ENCODE results near the gene EXOC6B. TPM values are rescaled to one million over a fixed set of nuclear protein-coding genes. Genes with fewer than 3 reads are reported as not detected.

EXOC6B gene
- total RNA-seq, 2 donors from 2014 or later = 51.3 to 68.9 TPM

- no peak for TF ChIP-seq CTCF (conservative IDR thresholded peaks at IDR 0.05)
- no peak overlapping the region for H3K27ac Mint-ChIP-seq
- no peak overlapping the region for H3K4me3 Mint-ChIP-seq
- H3K9me3 Mint-ChIP-seq = no peaks in the 10 kb centered on the region
- no peaks in the 10 kb centered on the region for H3K27me3 Mint-ChIP-seq (ENCODE audit: insufficient read depth)
- H3K4me3 ChIP-seq (ENCODE audit: low read length) = no peak overlapping the region
- H3K27me3 ChIP-seq (ENCODE audit: control insufficient read depth, insufficient read depth, low read length, poor library complexity, severe bottlenecking) = no peaks in the 10 kb centered on the region
- no peaks in the 10 kb centered on the region for H3K9me3 ChIP-seq (ENCODE audit: control insufficient read depth, low read length)
- H3K4me1 Mint-ChIP-seq = peaks cover 12% of the 10 kb centered on the region
- DNase-seq = no peak
- 79 to 93% methylated on average over 2 to 4 of the region's 4 CpGs for WGBS, 2 experiments (ENCODE audit: insufficient coverage in 1 of 2, insufficient read length in 1 of 2)
- H3K4me1 ChIP-seq (ENCODE audit: control insufficient read depth, insufficient read depth, low read length) = peaks cover 9% of the 10 kb centered on the region
- H3K27ac ChIP-seq (ENCODE audit: low read depth, low read length) = no peak overlapping the region
- no peak overlapping the region for H3K9ac ChIP-seq (ENCODE audit: extremely low read depth, low read length, poor library complexity, severe bottlenecking)
- peaks cover 30% of the 10 kb centered on the region for H3K36me3 Mint-ChIP-seq (ENCODE audit: low read depth)
- peaks cover 36% of the 10 kb centered on the region for H3K36me3 ChIP-seq (ENCODE audit: control insufficient read depth, insufficient read depth, low read length)
These were observed 650.2 kb downstream of the EXOC6B start for GRCh38 chr2:72175636-72176035.

GRCh38 chr2:72173640-72174321, 652.1 kb downstream of the EXOC6B start:
- Histone ChIP-seq H3K4me1 (ENCODE audit: control insufficient read depth, insufficient read depth, low read length) (peaks cover 9% of the 10 kb centered on the region), H3K27me3 (ENCODE audit: control insufficient read depth, insufficient read depth, low read length, poor library complexity, severe bottlenecking) (no peaks in the 10 kb centered on the region), H3K4me3 (ENCODE audit: low read length) (no peak overlapping the region), H3K9ac (ENCODE audit: extremely low read depth, low read length, poor library complexity, severe bottlenecking) (no peak overlapping the region), H3K36me3 (ENCODE audit: control insufficient read depth, insufficient read depth, low read length) (peaks cover 27% of the 10 kb centered on the region), H3K27ac (ENCODE audit: low read depth, low read length) (no peak overlapping the region), H3K9me3 (ENCODE audit: control insufficient read depth, low read length) (no peaks in the 10 kb centered on the region)
- WGBS, 2 experiments (ENCODE audit: insufficient coverage in 1 of 2, insufficient read length in 1 of 2) = 65 to 69% methylated on average over 5 to 8 of the region's 8 CpGs
- peak; percentile 60 for DNase-seq
- Mint-ChIP-seq H3K27me3 (ENCODE audit: insufficient read depth) (no peaks in the 10 kb centered on the region), H3K36me3 (ENCODE audit: low read depth) (peaks cover 19% of the 10 kb centered on the region), H3K27ac (peak overlapping the region; percentile 45), H3K9me3 (no peaks in the 10 kb centered on the region), H3K4me1 (peaks cover 12% of the 10 kb centered on the region), H3K4me3 (no peak overlapping the region)
- no peak for TF ChIP-seq CTCF (conservative IDR thresholded peaks at IDR 0.05)

GRCh38 chr2:72172478-72172877, 653.4 kb downstream of the EXOC6B start:
- Histone ChIP-seq H3K27me3 (ENCODE audit: control insufficient read depth, insufficient read depth, low read length, poor library complexity, severe bottlenecking) (no peaks in the 10 kb centered on the region), H3K9me3 (ENCODE audit: control insufficient read depth, low read length) (no peaks in the 10 kb centered on the region), H3K4me1 (ENCODE audit: control insufficient read depth, insufficient read depth, low read length) (peaks cover 9% of the 10 kb centered on the region), H3K4me3 (ENCODE audit: low read length) (no peak overlapping the region), H3K27ac (ENCODE audit: low read depth, low read length) (no peak overlapping the region), H3K36me3 (ENCODE audit: control insufficient read depth, insufficient read depth, low read length) (peaks cover 18% of the 10 kb centered on the region), H3K9ac (ENCODE audit: extremely low read depth, low read length, poor library complexity, severe bottlenecking) (no peak overlapping the region)
- Mint-ChIP-seq H3K27ac (no peak overlapping the region), H3K36me3 (ENCODE audit: low read depth) (peaks cover 7% of the 10 kb centered on the region), H3K27me3 (ENCODE audit: insufficient read depth) (peaks cover 2% of the 10 kb centered on the region), H3K4me3 (no peak overlapping the region), H3K4me1 (peaks cover 12% of the 10 kb centered on the region), H3K9me3 (no peaks in the 10 kb centered on the region)
- 88% methylated on average over 1 of the region's 2 CpGs; no CpG with 5 or more reads in 1 of the 2 experiments for whole genome bisulfite sequencing, 2 experiments (ENCODE audit: insufficient coverage in 1 of 2, insufficient read length in 1 of 2)
- no peak for TF ChIP-seq CTCF (conservative IDR thresholded peaks at IDR 0.05)
- no peak for DNase-seq
